Heart right ventricle (tissue), 16 donors: ENCODE results near the gene FARSA. TPM values are rescaled to one million over a fixed set of nuclear protein-coding genes. Genes with fewer than 3 reads are reported as not detected.
"Not testable (repeated sequence)": the region's sequence is repeated elsewhere in the genome, so short reads cannot be mapped to it uniquely, and the experiment has no call there.

Experiments
- ATAC-seq, 8 donors: fragments of 200-7000 bp; cut with Tn5 transposase; one replicate each; pipeline ENCODE4 v1.9.1; 2020; ENCODE audit warnings: mild to moderate bottlenecking in 8 of 8, moderate library complexity in 8 of 8, moderate number of reproducible peaks in 1 of 8
- DNase-seq, 2 donors: peaks; one replicate each; pipeline ENCODE4 v3.0.0-alpha.2; 2020
- H3K27ac ChIP-seq, 10 donors: fragments of 200-600 bp; sonication (generic) in 2 of 10; one replicate each; pipeline versions ENCODE4 v1.5.0 to v1.8.0; 2020 to 2022; ENCODE audit warnings: mild to moderate bottlenecking in 3 of 10
- H3K27me3 ChIP-seq, 7 donors: fragments of 200-600 bp; one replicate each; pipeline ENCODE4 v1.8.0; 2021 to 2022; ENCODE audit warnings: mild to moderate bottlenecking in 2 of 7
- H3K36me3 ChIP-seq, 9 donors: fragments of 200-600 bp; sonication (generic) in 1 of 9; one replicate each; pipeline versions ENCODE4 v1.5.0 to v1.8.0; 2020 to 2022; ENCODE audit warnings: mild to moderate bottlenecking in 2 of 9
- H3K4me1 ChIP-seq, 9 donors: fragments of 200-600 bp; sonication (generic) in 1 of 9; one replicate each; pipeline versions ENCODE4 v1.5.0 to v1.8.0; 2020 to 2022; ENCODE audit warnings: mild to moderate bottlenecking in 4 of 9
- H3K4me3 ChIP-seq, 10 donors: fragments of 200-600 bp; sonication (generic) in 2 of 10; one replicate each; pipeline versions ENCODE4 v1.5.0 to v1.8.0; 2020 to 2022; ENCODE audit warnings: mild to moderate bottlenecking in 7 of 10, moderate library complexity in 2 of 10
- H3K9me3 ChIP-seq, 11 donors: fragments of 200-600 bp in 10 of 11; sonication (generic) in 2 of 11; one replicate each; pipeline versions ENCODE4 v1.5.0 to v1.8.0; 2013 to 2022; ENCODE audit warnings: mild to moderate bottlenecking in 2 of 11, control low read depth in 1 of 11, moderate library complexity in 1 of 11
- WGBS, 2 donors: extraction: QIAGEN DNeasy Blood & Tissue Kit; methylation state at CpG; one replicate each; pipeline ENCODE4 v1.1.7; 2013; ENCODE audit warnings: inconsistent platforms in 1 of 2; 5-methylcytosine and 5-hydroxymethylcytosine counted together
- intact Hi-C, 10 donors: fragments of 100-400 bp; cut with DNase I; formaldehyde crosslinking; loops; one replicate each; pipeline versions ENCODE4 v1.11.1 to v1.14.2; 2022
- polyA plus RNA-seq, 2 donors: library from polyadenylated mRNA; stranded (reverse); fragments of 200-250 nt; gene quantifications; one replicate each; pipeline ENCODE4 v1.2.3, GENCODE V29; 2013
- total RNA-seq, 10 donors: library from RNA; stranded (reverse); fragmentation: NEBNext Ultra II Directional in 3 of 10; extraction: Animal tissue kit (Norgen Biotek cat#: 25700) in 3 of 10; gene quantifications; one replicate each; pipeline versions ENCODE4 v1.2.1 to v1.2.4, GENCODE V29; 2021 to 2023
- TF ChIP-seq, protein P1 (sequence below), 9 donors: fragments of 200-600 bp; sonication (generic) in 2 of 9; IDR thresholded peaks; one replicate each; pipeline versions ENCODE4 v1.5.0 to v1.8.0; 2021 to 2022; ENCODE audit warnings: antibody characterized with exemption in 9 of 9, mild to moderate bottlenecking in 5 of 9, moderate library complexity in 1 of 9
- donor health status: Arrhythmogenic right ventricular cardiomyopathy.
- donor health status: ischemic (EF 13 %, LVEDD 7.1; RV severe dilation, severe dysfunction).
- donor health status: healthy with polysubstance abuse.
- donor health status: DM: no; HTN: yes; CAD: no.
- donor health status: DM: no; HTN: no; CAD: no.
- donor health status: ischemic (EF 25% LVEDD 6.9; RV normal size, moderate dysfunction).
- donor health status: ischemic (EF 25% LVEDD 5.7; RV mildly dilated, moderate dysfunction).
- donor health status: healthy.
- donor health status: DM: yes; HTN: yes; CAD: no.
- donor health status: Ischemic cardiomyopathy.
- donor health status: ischemic (EF 35%, LVEDD 5.7; RV mildly dilated, moderate dysfunction).
- donor health status: nonischemic (EF 11% LVEDD 7.7; RV severe dilation, severe dysfunction).
- donor health status: DM: yes; HTN: yes; CAD: no.
- donor health status: PGD.
- donor health status: ischemic (EF 29% LVEDD 5.4; RV normal size, mild dysfunction).
- donor health status: nonischemic (EF 23%, LVEDD 6.1; RV moderate dilation, normal function).

FARSA gene
- total and polyA plus RNA-seq, 12 donors, result 23.2 to 81.4 (median 38.5) TPM

DNA sequence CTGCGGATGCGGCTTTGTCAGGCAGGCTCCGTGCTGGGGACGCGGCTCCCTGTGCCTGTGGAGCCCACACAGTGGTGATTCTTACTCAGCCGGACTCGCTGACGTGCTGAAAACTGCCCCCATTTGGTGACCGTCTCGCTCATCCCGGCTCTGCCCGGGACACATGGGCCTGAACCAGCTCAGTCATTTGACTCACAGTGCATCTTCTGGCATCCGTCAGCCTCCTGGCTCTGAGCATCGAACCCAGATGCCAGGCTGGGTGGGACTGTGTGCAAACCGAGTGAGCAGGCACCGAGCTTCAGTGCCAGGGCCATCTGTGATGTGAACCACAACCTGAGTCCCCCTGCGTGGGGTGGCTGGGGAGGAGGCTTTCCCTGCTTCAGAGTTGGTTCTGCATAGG lies 37.1 kb downstream of the FARSA start:
- H3K27me3 ChIP-seq, result no peaks in the 10 kb centered on the region
- 96 to 97% methylated on average over 17 of the region's 17 CpGs for WGBS, 2 donors
- H3K27ac ChIP-seq, result no peak overlapping the region
- intact Hi-C loops, result no loop called here
- H3K4me3 ChIP-seq, result no peak overlapping the region
- H3K4me1 ChIP-seq, result peaks cover 6 to 12% (median 9%) of the 10 kb centered on the region in 9 donors
- TF ChIP-seq, protein P1, sequence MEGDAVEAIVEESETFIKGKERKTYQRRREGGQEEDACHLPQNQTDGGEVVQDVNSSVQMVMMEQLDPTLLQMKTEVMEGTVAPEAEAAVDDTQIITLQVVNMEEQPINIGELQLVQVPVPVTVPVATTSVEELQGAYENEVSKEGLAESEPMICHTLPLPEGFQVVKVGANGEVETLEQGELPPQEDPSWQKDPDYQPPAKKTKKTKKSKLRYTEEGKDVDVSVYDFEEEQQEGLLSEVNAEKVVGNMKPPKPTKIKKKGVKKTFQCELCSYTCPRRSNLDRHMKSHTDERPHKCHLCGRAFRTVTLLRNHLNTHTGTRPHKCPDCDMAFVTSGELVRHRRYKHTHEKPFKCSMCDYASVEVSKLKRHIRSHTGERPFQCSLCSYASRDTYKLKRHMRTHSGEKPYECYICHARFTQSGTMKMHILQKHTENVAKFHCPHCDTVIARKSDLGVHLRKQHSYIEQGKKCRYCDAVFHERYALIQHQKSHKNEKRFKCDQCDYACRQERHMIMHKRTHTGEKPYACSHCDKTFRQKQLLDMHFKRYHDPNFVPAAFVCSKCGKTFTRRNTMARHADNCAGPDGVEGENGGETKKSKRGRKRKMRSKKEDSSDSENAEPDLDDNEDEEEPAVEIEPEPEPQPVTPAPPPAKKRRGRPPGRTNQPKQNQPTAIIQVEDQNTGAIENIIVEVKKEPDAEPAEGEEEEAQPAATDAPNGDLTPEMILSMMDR (IDR thresholded peaks at IDR 0.05), result no peak
- peaks cover 0 to 75% (median 0%) of the 10 kb centered on the region in 9 donors for H3K36me3 ChIP-seq
- ATAC-seq (no peak), DNase-seq (no peak)
- H3K9me3 ChIP-seq, result no peaks in the 10 kb centered on the region

DNA sequence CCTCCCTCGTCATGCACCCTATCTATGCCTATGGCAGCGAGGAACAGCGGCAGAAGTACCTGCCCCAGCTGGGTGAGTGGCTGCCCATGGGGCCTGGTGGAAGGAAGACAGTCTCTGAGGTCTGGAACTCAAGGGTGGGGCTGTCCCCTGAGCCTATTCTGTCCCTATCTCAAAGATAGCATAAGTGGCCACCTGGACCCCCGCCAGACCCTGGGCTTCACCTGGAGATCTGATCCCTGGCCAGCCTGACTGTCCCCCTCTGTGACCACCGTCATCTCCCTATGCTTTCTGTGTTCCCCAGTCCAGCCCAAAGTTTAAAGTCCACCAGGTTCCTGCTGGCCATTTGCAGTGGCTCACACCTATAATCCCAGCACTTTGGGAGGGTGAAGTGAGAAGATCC lies 39.9 kb downstream of the FARSA start:
- no peaks in the 10 kb centered on the region for H3K9me3 ChIP-seq
- H3K36me3 ChIP-seq, result peaks cover 0 to 57% (median 0%) of the 10 kb centered on the region in 9 donors
- peaks cover 6 to 18% (median 12%) of the 10 kb centered on the region in 9 donors for H3K4me1 ChIP-seq
- DNase-seq (no peak), ATAC-seq (no peak)
- TF ChIP-seq, protein P1 (IDR thresholded peaks at IDR 0.05), result no peak
- H3K4me3 ChIP-seq, result no peak overlapping the region
- WGBS, 2 donors, result 92 to 95% methylated on average over 5 of the region's 5 CpGs
- intact Hi-C loops, result no loop called here
- no peaks in the 10 kb centered on the region for H3K27me3 ChIP-seq
- no peak overlapping the region for H3K27ac ChIP-seq

DNA sequence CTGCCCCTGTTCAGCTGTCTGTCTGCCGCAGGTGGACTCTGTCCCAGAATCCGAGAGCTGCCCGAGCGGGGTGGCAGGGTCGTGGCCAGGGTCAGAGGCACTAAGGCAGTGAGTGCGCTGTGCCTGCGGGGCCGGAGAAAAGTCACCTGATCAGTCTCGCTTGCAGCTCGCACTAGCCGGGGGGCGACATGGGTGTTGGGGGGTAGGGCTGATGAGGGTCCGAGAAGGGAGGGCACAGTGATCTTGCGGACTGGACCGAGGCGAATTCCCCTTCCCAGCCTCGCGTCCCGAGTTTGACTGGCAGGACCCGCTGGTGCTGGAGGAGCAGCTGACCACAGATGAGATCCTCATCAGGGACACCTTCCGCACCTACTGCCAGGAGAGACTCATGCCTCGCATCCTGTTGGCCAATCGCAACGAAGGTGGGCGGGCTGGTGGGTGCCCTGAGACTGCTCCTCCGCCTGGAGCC lies 41.9 kb downstream of the FARSA start:
- WGBS, 2 donors, result 7 to 8% methylated on average over 25 to 26 of the region's 26 CpGs
- no peaks in the 10 kb centered on the region for H3K9me3 ChIP-seq
- peak in 2 of 8 donors; percentile 1 for ATAC-seq
- TF ChIP-seq, protein P1 (IDR thresholded peaks at IDR 0.05), result no peak
- peak overlapping the region; percentile 54 to 99 (median 90) for H3K4me3 ChIP-seq
- intact Hi-C loops, result no loop called here
- H3K36me3 ChIP-seq, result peaks cover 0 to 37% (median 0%) of the 10 kb centered on the region in 9 donors
- H3K27ac ChIP-seq, result peak overlapping the region in 9 of 10 donors; percentile 54 to 85 (median 77)
- H3K4me1 ChIP-seq, result peaks cover 6 to 18% (median 12%) of the 10 kb centered on the region in 9 donors
- DNase-seq, result no peak
- H3K27me3 ChIP-seq, result peaks cover 0 to 6% (median 0%) of the 10 kb centered on the region in 7 donors

DNA sequence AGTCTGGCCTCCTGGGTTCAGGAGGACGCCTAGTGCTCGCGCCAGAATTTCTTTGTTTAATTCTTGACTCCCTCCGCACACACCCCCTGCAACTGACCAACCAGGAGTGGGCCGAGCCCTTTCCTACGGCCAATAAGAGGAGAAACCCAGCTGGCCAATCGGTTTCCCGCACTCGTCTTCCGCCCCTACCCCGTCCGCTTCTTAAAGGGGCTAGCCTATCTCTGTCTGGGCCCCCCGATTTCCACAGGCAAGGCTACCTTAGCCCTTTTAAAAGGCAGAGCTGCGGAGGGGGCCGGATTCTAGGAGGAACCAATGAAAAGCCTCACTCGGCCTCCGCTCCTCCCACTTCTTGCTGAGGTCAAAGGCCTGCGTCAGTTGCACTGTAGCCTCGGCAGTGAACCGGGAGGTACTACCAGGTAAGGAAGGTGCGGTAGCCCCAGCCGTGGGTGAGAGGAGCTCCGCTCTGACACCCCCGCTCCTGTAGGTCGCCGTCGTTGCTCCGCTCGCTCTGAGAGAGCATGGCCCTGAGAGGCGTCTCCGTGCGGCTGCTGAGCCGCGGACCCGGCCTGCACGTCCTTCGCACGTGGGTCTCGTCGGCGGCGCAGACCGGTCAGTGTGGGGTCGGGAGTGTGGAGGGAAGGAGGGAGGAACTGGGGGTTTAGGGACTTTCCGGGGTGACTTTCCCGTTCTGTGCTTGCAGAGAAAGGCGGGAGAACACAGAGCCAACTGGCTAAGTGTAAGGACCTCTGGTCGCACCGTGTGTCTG lies 42.5 kb downstream of the FARSA start, which contains the start of gene GCDH:
GCDH (plus strand) TSS at position 374 of the 766 bp plus-strand sequence; CDS start at position 519, 145 bp downstream.
- TF ChIP-seq, protein P1 (IDR thresholded peaks at IDR 0.05), result peak in 1 of 9 donors; percentile 10
- Histone ChIP-seq H3K9me3 (no peaks in the 10 kb centered on the region), H3K4me1 (peaks cover 6 to 20% (median 12%) of the 10 kb centered on the region in 9 donors), H3K27ac (peak within 1 kb of the TSS in 9 of 10 donors; percentile 54 to 85 (median 77)), H3K4me3 (peak within 1 kb of the TSS; percentile 54 to 99 (median 90)), H3K27me3 (peaks cover 0 to 12% (median 5%) of the 10 kb centered on the region in 7 donors), H3K36me3 (peaks cover 0 to 30% (median 0%) of the 10 kb centered on the region in 9 donors)
- WGBS, 2 donors, result 0% methylated on average over 49 of the region's 49 CpGs
- ATAC-seq (peak; percentile 96 to 99 (median 99)), DNase-seq (peak; percentile 93 to 98)
- intact Hi-C loops, result no loop called here

DNA sequence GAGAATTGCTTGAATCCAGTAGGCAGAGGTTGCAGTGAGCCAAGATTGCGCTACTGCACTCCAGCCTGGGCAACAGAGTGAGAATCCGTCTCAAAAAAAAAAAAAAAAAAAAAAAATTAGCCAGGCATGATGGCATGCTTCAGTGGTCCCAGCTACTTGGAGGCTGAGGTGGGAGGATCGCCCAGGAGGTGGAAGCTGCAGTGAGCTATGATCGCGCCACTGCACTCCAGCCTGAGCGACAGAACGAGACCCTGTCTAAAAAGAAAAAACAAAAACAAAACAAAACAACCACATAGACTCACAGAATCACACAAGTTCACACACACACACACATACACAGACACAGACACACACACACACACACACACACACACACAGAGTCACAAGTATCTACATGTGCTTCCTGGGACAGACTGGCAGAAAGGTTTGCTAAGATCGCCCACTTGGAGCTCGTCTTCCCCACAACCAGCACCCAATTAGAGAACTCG lies 43.2 kb downstream of the FARSA start:
- ATAC-seq, DNase-seq, intact Hi-C loops, H3K9me3 ChIP-seq: not testable (repeated sequence)
- H3K4me3 ChIP-seq, result peak overlapping the region in 8 of 10 donors; percentile 54 to 99 (median 90)
- H3K36me3 ChIP-seq, result peaks cover 0 to 24% (median 0%) of the 10 kb centered on the region in 9 donors
- H3K4me1 ChIP-seq, result peaks cover 7 to 26% (median 18%) of the 10 kb centered on the region in 9 donors
- peak overlapping the region in 2 of 10 donors; percentile 77 to 85 for H3K27ac ChIP-seq
- 29 to 35% methylated on average over 10 of the region's 10 CpGs for WGBS, 2 donors
- peaks cover 0 to 19% (median 11%) of the 10 kb centered on the region in 7 donors for H3K27me3 ChIP-seq
